Amniotic stem cell (primary cell): ENCODE data around the gene LSMEM2.
"Not testable (repeated sequence)": the region's sequence is repeated elsewhere in the genome, so short reads cannot be mapped to it uniquely, and the experiment has no call there.

ENCODE experiments used
- DNase-seq: peaks from one replicate; lab custom pipeline; 2025; lab: John Stamatoyannopoulos, UW

LSMEM2 gene

GRCh38 chr3:50298836-50299637 lies 20.1 kb downstream of the LSMEM2 start, which contains the start of the genes HYAL3 and NAA80:
Gene HYAL3, minus strand, starts transcription at chr3:50299405. Its CDS starts 3,803 bp downstream, at chr3:50295602.
Gene NAA80, minus strand, starts transcription at chr3:50299405. Its CDS starts 1,942 bp downstream, at chr3:50297463.
- peak; percentile 98 for DNase-seq

DNA sequence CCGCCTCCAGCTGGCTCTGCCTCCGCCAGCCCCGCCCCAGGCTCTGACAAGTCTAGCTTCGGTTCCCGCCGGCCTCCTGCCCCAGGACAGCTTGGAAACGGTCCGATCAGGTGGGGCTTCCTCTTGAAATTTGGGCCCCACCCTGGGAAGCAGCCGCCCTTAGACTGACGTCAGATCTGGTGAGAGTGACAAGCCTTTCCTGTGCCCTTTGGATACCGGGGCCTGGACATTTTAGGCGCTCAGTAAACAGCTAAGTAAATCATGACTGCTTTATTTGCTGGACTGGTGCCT lies 20.7 kb downstream of the LSMEM2 start:
- no peak for DNase-seq

- DNase-seq, result peak; percentile 1
These were observed 21.2 kb downstream of the LSMEM2 start for GRCh38 chr3:50299929-50300680.

- no peak for DNase-seq
These were observed 21.9 kb downstream of the LSMEM2 start for GRCh38 chr3:50300681-50301254.

DNA sequence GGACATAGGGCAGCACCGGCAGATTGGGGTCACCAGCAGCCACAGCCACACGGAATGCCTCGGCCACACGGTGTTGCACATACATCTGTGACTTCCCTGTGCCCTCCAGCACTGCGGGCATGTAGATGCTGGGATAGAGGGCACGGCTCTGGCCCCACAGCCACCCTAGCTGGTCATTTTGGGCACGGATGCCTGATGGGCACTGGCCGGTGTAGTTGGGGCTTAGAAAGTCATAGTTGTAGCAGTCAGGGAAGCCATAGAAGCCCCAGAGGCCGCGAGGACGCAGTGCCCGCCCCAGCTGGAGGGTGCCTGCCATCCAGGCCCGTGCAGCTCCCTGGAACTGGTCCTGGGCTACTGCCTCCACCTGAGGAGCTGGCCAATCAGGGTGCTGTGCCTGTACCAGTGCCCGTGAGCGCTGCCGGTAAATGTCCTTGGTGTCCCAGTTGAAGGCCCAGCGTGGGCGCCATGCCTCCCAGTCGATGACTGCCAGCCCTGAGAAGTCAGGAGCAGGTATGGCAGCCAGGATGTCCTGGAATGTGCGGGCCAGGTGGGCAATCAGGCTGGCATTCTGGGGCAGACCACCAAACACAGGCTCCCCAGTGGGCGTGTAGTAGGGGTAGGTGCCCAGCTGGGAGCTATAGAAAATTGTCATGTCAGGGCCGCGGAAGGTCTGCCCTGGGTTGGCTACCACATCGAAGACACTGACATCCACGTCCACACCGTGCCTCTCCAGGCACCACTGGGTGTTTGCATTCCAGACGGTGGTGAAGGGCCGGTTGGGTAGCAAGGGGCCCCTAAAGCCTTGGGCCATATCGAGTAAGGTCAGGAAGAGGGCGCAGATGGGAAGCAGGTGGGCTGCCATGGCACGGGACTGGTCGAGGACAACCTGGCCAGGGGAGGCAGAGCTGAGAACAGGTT lies 23.5 kb downstream of the LSMEM2 start:
- no peak for DNase-seq

DNA sequence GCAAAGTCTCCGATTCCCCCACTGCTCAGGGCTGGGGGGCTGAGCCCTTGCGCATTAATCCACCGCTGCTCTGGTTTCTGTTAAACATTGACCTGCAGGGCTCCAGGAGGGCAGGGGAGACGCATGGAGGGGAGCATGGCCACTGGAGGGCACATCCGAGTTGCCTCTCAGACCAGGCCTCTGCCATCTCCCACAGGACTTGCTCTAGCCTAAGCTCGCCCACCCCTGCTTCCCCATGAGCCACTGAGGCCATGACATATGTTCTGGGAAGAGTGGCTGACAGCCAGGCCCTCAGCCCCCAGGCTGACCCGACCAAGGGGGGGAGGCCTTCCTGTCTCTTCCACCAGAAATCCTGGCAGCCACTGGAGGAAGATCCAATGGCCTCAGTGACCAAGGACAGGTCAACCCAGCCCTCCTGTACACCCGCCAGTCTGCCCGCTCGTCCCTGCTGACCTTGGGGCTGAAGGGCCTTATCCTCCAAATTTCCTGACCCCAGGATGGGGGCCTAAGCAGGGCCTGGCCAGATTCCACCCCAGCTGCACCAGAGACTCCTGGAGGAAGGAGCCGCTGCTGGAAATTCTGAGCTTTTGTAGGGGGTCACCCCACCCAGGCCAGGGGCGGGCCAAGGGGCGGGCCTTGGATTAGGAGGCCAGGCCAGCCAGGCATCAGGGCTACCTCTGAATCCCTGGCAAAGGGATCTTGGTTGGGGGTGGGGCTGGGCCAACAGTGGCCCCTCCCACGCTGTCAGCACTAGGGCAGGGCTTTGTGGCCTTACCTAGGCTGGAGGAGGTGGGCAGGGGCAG lies 24.3 kb downstream of the LSMEM2 start, which contains the start of gene HYAL1:
TSS of gene HYAL1 (minus strand) at position 562 of the 803 bp plus-strand sequence. CDS start 618 bp downstream, outside the sequence.
- no peak for DNase-seq

DNA sequence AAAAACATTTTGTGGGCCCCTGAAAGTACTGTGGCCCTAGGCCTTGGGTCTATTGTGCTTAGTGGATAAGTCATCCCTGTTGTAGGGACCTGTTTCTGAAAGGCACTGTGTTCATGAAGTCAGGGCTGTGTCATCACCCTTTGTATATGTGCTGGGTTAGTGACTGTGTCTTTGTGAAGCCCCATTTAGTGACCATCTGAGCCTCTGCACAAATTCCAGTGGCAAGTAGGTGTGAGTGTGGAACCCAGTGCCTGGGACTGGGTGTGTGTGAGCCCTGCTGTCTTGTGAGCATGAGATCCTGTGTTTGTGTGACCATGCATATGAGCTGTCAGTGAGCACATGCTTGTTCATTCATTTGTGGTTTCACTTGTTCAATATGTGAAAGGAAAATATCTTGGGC lies 25.7 kb downstream of the LSMEM2 start:
- DNase-seq, result no peak

GRCh38 chr3:50312041-50312440 lies 33.2 kb downstream of the LSMEM2 start:
- not testable (repeated sequence) for DNase-seq

DNA sequence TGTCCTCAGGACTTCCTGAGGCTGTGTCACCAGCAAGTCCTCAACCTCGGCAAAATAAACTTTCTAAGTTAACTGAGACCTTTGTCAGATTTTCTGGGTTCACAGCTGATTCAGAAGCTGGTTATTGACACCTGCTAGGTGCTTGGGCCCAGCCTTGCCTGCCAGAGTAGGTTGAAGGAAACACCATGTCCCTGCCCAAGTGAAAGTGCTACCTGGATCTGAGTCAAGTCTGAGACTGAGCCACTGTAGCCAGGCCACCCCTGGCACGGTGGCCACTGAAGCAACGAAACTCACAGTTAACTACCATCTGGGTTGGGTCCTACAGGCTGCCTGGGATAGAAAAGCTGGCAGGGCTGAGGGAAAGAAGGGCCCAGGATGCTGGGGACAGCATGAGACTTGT lies 35.5 kb downstream of the LSMEM2 start:
- no peak for DNase-seq

- DNase-seq, result no peak
These were observed 35.9 kb downstream of the LSMEM2 start for GRCh38 chr3:50314816-50315215.

GRCh38 chr3:50316657-50317242 lies 37.9 kb downstream of the LSMEM2 start:
- DNase-seq, result no peak

DNA sequence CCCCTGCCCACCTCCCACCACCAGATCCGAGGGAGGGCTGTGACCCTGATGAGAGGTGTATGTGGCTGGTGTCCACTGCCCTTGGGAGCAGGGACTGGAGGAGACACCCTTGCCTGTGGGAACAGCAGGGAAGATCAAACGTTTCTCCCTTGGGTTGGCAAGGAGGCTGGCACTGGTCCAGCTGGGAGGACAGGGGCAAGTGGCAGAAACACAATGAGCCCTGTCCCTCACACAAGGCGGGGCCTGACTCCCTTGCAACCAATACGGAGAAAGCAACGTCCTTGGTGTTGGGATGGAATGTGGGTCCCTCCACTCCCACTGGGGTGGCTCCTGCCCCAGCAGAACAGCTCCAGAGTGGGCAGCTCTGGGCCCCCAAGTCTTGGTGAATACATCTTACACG lies 38.4 kb downstream of the LSMEM2 start:
- DNase-seq, result no peak

- DNase-seq, result no peak
These were observed 39.3 kb downstream of the LSMEM2 start for GRCh38 chr3:50318163-50318562.

GRCh38 chr3:50318615-50319014 lies 39.7 kb downstream of the LSMEM2 start:
- DNase-seq, result no peak

- DNase-seq, result no peak
These were observed 40.5 kb downstream of the LSMEM2 start for GRCh38 chr3:50319181-50319893.

DNA sequence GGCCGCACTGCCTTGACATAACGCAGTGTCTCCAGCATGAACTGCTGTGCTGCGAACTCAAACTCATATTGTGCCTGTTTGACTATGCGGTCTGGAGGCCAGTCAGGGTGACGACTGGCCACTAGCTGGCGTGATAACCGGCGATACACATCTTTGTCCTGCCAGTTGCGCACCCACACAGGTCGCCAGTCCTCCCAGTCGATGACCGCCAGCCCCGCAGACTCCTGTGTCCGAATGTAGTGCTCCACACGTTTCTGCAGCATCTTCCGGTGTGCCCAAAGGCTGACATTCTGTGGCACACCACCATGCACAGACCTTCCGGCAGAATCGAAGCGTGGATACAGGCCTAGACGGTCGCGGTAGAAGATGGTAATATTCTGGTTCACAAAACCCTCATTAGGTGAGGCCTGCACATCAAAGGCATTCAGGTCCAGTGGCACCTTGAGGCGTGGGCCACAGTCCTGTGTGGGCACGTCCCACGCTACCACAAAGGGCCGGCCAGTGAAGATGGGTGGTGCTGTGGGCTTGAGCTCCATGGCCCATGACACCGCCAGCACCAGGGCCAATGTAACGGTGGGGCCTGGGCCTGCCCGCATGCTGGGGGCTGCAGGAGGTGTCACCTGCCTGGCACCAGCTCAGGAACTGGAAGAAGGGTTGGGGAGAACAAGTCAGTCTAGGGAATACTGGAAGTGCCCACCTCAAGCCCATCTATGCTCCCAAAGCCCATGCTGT lies 41.2 kb downstream of the LSMEM2 start:
- DNase-seq, result no peak

DNA sequence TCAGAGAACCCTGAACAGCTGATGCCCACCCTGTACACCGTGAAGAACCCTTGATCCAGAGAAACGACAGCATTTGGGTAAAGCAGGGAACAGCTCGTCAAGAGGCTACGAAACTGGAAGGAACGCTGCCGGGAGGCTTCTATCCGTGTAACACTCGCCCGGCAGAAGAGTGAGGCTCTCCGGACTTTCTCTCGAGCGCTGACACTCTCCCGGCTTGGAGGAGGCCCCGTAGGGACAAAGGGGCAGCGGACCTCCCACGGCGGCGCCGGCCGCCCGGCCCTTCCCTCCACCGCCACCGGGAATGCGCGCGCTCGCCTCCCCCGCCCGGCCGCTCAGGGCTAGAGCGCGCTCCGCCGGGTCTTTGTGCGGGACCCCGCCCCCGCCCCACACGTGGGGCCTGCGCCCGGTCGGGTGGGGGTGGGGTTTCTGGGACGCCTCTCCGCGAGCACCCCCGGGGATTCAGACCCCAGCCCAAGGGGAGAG lies 42.0 kb downstream of the LSMEM2 start:
- DNase-seq, result peak; percentile 14

DNA sequence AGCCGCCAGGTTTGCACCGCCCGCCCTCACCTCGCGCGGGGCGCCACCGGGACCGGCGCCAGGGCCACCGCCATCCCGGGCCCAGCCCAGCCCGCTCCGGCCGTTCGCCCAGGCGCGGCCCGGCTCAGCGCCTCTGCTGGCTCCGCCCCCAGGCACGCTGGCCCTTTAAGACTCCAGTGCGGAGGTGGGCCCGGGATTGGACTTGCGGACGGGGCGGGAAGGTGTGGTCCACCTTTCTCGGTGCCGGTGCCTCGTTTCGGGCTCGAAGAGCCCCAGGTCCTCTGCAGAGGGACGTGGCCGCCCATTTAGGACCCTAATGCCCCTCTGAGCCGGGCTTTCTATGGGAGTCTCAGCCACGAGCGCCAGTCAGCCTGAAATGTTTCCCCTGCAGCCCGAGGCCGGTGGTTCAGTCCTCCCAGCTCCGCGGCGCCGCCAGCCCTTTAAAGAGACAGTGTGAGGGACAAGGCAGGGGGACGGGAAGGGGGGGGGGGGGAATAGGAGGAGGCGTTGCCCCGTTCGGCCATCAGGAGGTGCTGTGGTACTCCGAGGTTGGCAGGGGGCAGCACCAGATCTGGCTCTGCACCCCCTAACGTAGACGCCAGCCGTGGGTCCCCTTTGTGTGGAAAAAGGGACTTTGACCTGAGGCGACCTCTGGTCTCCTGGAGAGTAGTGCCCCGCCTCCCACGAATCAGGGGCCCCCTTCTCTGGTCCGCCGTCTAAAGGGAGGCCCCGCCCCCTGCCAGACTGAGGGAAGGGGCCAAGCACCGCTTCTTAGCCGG lies 42.6 kb downstream of the LSMEM2 start:
- peak; percentile 81 for DNase-seq

GRCh38 chr3:50322115-50322385 lies 43.2 kb downstream of the LSMEM2 start:
- DNase-seq, result no peak
